OCI-LY7 (cell line): ENCODE data around the gene DOCK4. TPM values are rescaled to one million over a fixed set of nuclear protein-coding genes. Genes with fewer than 3 reads are reported as not detected.

Source experiments
- BruUV-seq: library from RNA; stranded (reverse); fragments of 400-500 nt; replicated peaks from 2 replicates; lab custom pipeline; 2021; lab: Mats Ljungman, UMichigan
- CTCF ChIA-PET: fragments of 300-600 bp; sonication (Branson Sonifier 250); formaldehyde crosslinking; loops from one replicate; lab custom pipeline; 2022; ENCODE audit warnings: antibody characterized with exemption; ENCODE audit not compliant: unreplicated experiment; lab: Charles Lee
- POLR2A ChIA-PET: fragments of 300-600 bp; sonication (Branson Sonifier 250); formaldehyde crosslinking; loops from one replicate; lab custom pipeline; 2022; ENCODE audit warnings: antibody characterized with exemption; lab: Charles Lee
- DNase-seq: peaks from one replicate; pipeline ENCODE4 v3.0.0-alpha.2; 2015; ENCODE audit warnings: low spot score
- H2AFZ ChIP-seq: fragments of 200-600 bp; sonication (generic), shearing (Covaris generic); 2 replicates; pipeline ENCODE4 v1.6.1; 2014; ENCODE audit warnings: mild to moderate bottlenecking, antibody characterized with exemption, low read length, moderate library complexity
- H3K27ac ChIP-seq: fragments of 200-600 bp; sonication (generic); 2 replicates; pipeline ENCODE4 v1.5.1; 2014; ENCODE audit warnings: mixed run types, low read depth, mild to moderate bottlenecking, moderate library complexity, low read length, inconsistent platforms; ENCODE audit not compliant: poor library complexity, severe bottlenecking
- H3K36me3 ChIP-seq: fragments of 200-600 bp; sonication (generic); 2 replicates; pipeline ENCODE4 v1.6.1; 2014; ENCODE audit warnings: mild to moderate bottlenecking, antibody characterized with exemption, low read length, moderate library complexity, mixed read lengths; ENCODE audit not compliant: insufficient read depth
- H3K4me1 ChIP-seq: fragments of 200-600 bp; sonication (generic); 2 replicates; pipeline ENCODE4 v1.5.1; 2014; ENCODE audit warnings: mild to moderate bottlenecking, low read length; ENCODE audit not compliant: insufficient read depth, poor library complexity, severe bottlenecking
- H3K4me2 ChIP-seq: fragments of 200-600 bp; sonication (generic); 2 replicates; pipeline ENCODE4 v1.6.1; 2014; ENCODE audit warnings: mild to moderate bottlenecking, low read length
- H3K4me3 ChIP-seq: fragments of 200-600 bp; sonication (generic); 2 replicates; pipeline ENCODE4 v1.5.1; 2014; ENCODE audit warnings: mild to moderate bottlenecking, low read depth, low read length; ENCODE audit not compliant: poor library complexity, severe bottlenecking
- H3K79me2 ChIP-seq: fragments of 200-600 bp; sonication (generic); 2 replicates; pipeline ENCODE4 v1.6.1; 2016; ENCODE audit warnings: low read depth, mild to moderate bottlenecking, low read length, moderate library complexity, mixed read lengths; ENCODE audit not compliant: insufficient read depth
- H3K9me2 ChIP-seq: fragments of 200-600 bp; sonication (generic); 2 replicates; pipeline ENCODE4 v1.6.1; 2016; ENCODE audit warnings: mild to moderate bottlenecking, low read length, mixed read lengths; ENCODE audit not compliant: insufficient read depth
- H3K9me3 ChIP-seq: fragments of 200-600 bp; sonication (generic); 2 replicates; pipeline ENCODE4 v1.6.1; 2014; ENCODE audit warnings: mild to moderate bottlenecking, mixed run types, low read length, mixed read lengths
- H4K20me1 ChIP-seq: fragments of 200-600 bp; sonication (generic); 2 replicates; pipeline ENCODE4 v1.6.1; 2014; ENCODE audit warnings: mild to moderate bottlenecking, antibody characterized with exemption, low read length, moderate library complexity, mixed read lengths; ENCODE audit not compliant: insufficient read depth
- CTCF ChIP-seq: fragments of 200-600 bp; sonication (generic); conservative IDR thresholded peaks from 2 replicates; pipeline ENCODE4 v1.5.1; 2014; ENCODE audit warnings: mild to moderate bottlenecking, antibody characterized with exemption, low read length, moderate library complexity, mixed read lengths
- EZH2phosphoT487 ChIP-seq: fragments of 200-600 bp; sonication (generic); IDR thresholded peaks from 2 replicates; pipeline ENCODE4 v1.6.1; 2018; ENCODE audit warnings: low read depth, borderline replicate concordance, mild to moderate bottlenecking, mixed run types, antibody characterized with exemption, low read length, moderate library complexity, mixed read lengths
- intact Hi-C: fragments of 100-400 bp; cut with micrococcal nuclease; formaldehyde crosslinking; loops from one replicate; pipeline ENCODE4 v1.10.0; 2022; ENCODE audit not compliant: unreplicated experiment
- total RNA-seq, 2 experiments: library from RNA; depleted of rRNA in 1 of 2; stranded (reverse); fragments of >200 nt in 1 of 2; shearing (Covaris generic) in 1 of 2; gene quantifications; 2 replicates each; pipeline ENCODE4 v1.2.3, GENCODE V29; 2014 to 2022

Gene DOCK4
- total RNA-seq, 2 experiments from 2014 or later: 0.91 to 4.9 TPM

DNA sequence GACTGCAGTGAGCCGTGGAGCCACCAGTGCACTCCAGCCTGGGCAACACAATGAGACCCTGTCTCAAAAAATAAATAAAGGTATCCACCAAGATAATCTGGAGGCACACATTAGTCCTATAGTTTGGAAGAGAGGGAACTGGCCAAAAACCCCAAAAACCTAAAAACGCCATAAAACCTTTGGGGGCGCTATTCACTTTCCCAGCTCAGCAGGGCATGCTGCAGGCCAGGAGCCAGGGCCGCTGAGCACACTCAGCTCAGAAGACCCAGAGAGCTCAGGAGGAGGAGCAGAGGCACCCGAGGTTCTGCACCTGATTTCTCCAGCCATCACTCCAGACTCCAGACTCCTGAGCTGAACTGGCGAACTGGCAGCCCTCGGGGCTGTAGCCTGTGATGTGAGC lies 476.7 kb downstream of the DOCK4 start:
- Histone ChIP-seq H2AFZ (no peak overlapping the region), H3K4me3 (no peak overlapping the region), H3K4me2 (no peak overlapping the region), H3K9me3 (no peaks in the 10 kb centered on the region), H3K79me2 (no peaks in the 10 kb centered on the region), H3K4me1 (no peaks in the 10 kb centered on the region), H4K20me1 (no peaks in the 10 kb centered on the region), H3K36me3 (no peaks in the 10 kb centered on the region), H3K9me2 (no peaks in the 10 kb centered on the region), H3K27ac (no peak overlapping the region)
- BruUV-seq: no TSS peak
- POLR2A ChIA-PET: interaction anchor here (0.5 kb wide), 2 partner anchors 27 to 490 kb away, joined by 3 read pairs; no protein-coding TSS in a partner anchor
- intact Hi-C loops: no loop called here
- TF ChIP-seq EZH2phosphoT487: no peak
- 0 out of 2 replicates have a peak, but pooled peaks have one; percentile 12 for TF ChIP-seq CTCF
- CTCF ChIA-PET: no interaction called here
- DNase-seq: no peak

GRCh38 chr7:111728635-111728995 lies 477.6 kb downstream of the DOCK4 start:
- H3K4me1 ChIP-seq: no peaks in the 10 kb centered on the region
- ChIA-PET CTCF (no interaction called here), POLR2A (no interaction called here)
- H3K4me3 ChIP-seq: no peak overlapping the region
- BruUV-seq: no TSS peak
- no peaks in the 10 kb centered on the region for H4K20me1 ChIP-seq
- H2AFZ ChIP-seq: no peak overlapping the region
- H3K36me3 ChIP-seq: no peaks in the 10 kb centered on the region
- no peak for DNase-seq
- no peaks in the 10 kb centered on the region for H3K9me2 ChIP-seq
- no peaks in the 10 kb centered on the region for H3K79me2 ChIP-seq
- TF ChIP-seq CTCF: no peak
- TF ChIP-seq EZH2phosphoT487: no peak
- no peaks in the 10 kb centered on the region for H3K9me3 ChIP-seq
- H3K4me2 ChIP-seq: no peak overlapping the region
- intact Hi-C loops: no loop called here
- H3K27ac ChIP-seq: no peak overlapping the region

- Histone ChIP-seq H3K36me3 (no peaks in the 10 kb centered on the region), H4K20me1 (no peaks in the 10 kb centered on the region), H3K4me1 (no peaks in the 10 kb centered on the region), H3K4me2 (no peak overlapping the region), H3K79me2 (no peaks in the 10 kb centered on the region), H2AFZ (no peak overlapping the region), H3K9me2 (no peaks in the 10 kb centered on the region), H3K9me3 (no peaks in the 10 kb centered on the region), H3K4me3 (no peak overlapping the region), H3K27ac (no peak overlapping the region)
- ChIA-PET POLR2A (no interaction called here), CTCF (no interaction called here)
- DNase-seq: no peak
- intact Hi-C loops: no loop called here
- BruUV-seq: no TSS peak
- no peak for TF ChIP-seq EZH2phosphoT487
- no peak for TF ChIP-seq CTCF
Observed at GRCh38 chr7:111727905-111728634, 478.1 kb downstream of the DOCK4 start.
